Caco-2 (cell line): Measurements from ENCODE around the gene DLK1. TPM values are rescaled to one million over a fixed set of nuclear protein-coding genes. Genes with fewer than 3 reads are reported as not detected.
A peak's percentile ranks its signal among the peaks of the same experiment; 100 is the strongest.

ENCODE experiments used
- BruUV-seq: library from RNA; stranded (reverse); fragments of 400-500 nt; replicated peaks from 2 replicates; lab custom pipeline; 2021; lab: Mats Ljungman, UMichigan
- CTCF ChIA-PET: fragments of 300-600 bp; sonication (Branson Sonifier 250); formaldehyde crosslinking; loops from one replicate; lab custom pipeline; 2022; ENCODE audit warnings: antibody characterized with exemption; lab: Charles Lee
- POLR2A ChIA-PET: fragments of 300-600 bp; sonication (Branson Sonifier 250); formaldehyde crosslinking; loops from one replicate; lab custom pipeline; 2022; ENCODE audit warnings: antibody characterized with exemption; lab: Charles Lee
- DNase-seq, 2 experiments: peaks; one replicate each; pipeline versions ENCODE4 v3.0.0 to v3.0.0-alpha.2; 2020 to 2022
- H3K27me3 ChIP-seq: replicated peaks from 2 replicates; pipeline ENCODE4 v1.6.0; 2011; ENCODE audit warnings: low read length; ENCODE audit not compliant: control insufficient read depth, insufficient read depth
- H3K36me3 ChIP-seq: 2 replicates; pipeline ENCODE4 v1.5.1; 2011; ENCODE audit warnings: low read length; ENCODE audit not compliant: control insufficient read depth, insufficient read depth
- H3K4me1 ChIP-seq: fragments of 250-450 bp; sonication (Bioruptor Pico); 2 replicates; pipeline ENCODE4 v1.5.1; 2020; ENCODE audit warnings: mild to moderate bottlenecking
- H3K4me3 ChIP-seq: 2 replicates; pipeline ENCODE4 v1.5.1; 2011; ENCODE audit warnings: low read depth, mild to moderate bottlenecking, control low read depth, low read length
- H3K9me3 ChIP-seq: fragments of 250-450 bp; sonication (Bioruptor Pico); 2 replicates; pipeline ENCODE4 v1.5.1; 2020; ENCODE audit warnings: mild to moderate bottlenecking, moderate library complexity
- H3K27ac Mint-ChIP-seq: one replicate; pipeline ENCODE4 v1.8.0; 2022; ENCODE audit warnings: mixed read lengths; ENCODE audit not compliant: unreplicated experiment
- H3K27me3 Mint-ChIP-seq: one replicate; pipeline ENCODE4 v1.8.0; 2022; ENCODE audit warnings: mixed read lengths; ENCODE audit not compliant: insufficient read depth, unreplicated experiment
- H3K36me3 Mint-ChIP-seq: one replicate; pipeline ENCODE4 v1.8.0; 2022; ENCODE audit warnings: mild to moderate bottlenecking, mixed read lengths; ENCODE audit not compliant: insufficient read depth, unreplicated experiment
- H3K4me1 Mint-ChIP-seq: one replicate; pipeline ENCODE4 v1.8.0; 2022; ENCODE audit warnings: low read depth, mixed read lengths; ENCODE audit not compliant: unreplicated experiment
- H3K4me3 Mint-ChIP-seq: one replicate; pipeline ENCODE4 v1.8.0; 2022; ENCODE audit warnings: mild to moderate bottlenecking, moderate library complexity, mixed read lengths; ENCODE audit not compliant: unreplicated experiment
- H3K9me3 Mint-ChIP-seq: one replicate; pipeline ENCODE4 v1.8.0; 2022; ENCODE audit warnings: mixed read lengths; ENCODE audit not compliant: unreplicated experiment
- intact Hi-C: fragments of 100-400 bp; cut with micrococcal nuclease; formaldehyde crosslinking; loops from one replicate; pipeline ENCODE4 v1.10.0; 2022; ENCODE audit not compliant: unreplicated experiment
- total RNA-seq: library from RNA; stranded (reverse); gene quantifications from 2 replicates; pipeline ENCODE4 v1.2.3, GENCODE V29; 2022
- TF ChIP-seq, protein P1 (sequence below), 2 experiments: fragments of 200-600 bp in 1 of 2; IDR thresholded peaks; 1 replicate in 1 of 2; 2 replicates in 1 of 2; pipeline versions ENCODE4 v1.5.1 to v1.8.0; 2011 to 2022; ENCODE audit warnings: antibody characterized with exemption in 1 of 2, control low read depth in 1 of 2, inconsistent platforms in 1 of 2, low read depth in 1 of 2, low read length in 1 of 2, mild to moderate bottlenecking in 1 of 2, moderate library complexity in 1 of 2; ENCODE audit not compliant: insufficient read depth in 1 of 2, severe bottlenecking in 1 of 2, unreplicated experiment in 1 of 2

DLK1 gene
- total RNA-seq, 1 experiment from 2014 or later = not detected

DNA sequence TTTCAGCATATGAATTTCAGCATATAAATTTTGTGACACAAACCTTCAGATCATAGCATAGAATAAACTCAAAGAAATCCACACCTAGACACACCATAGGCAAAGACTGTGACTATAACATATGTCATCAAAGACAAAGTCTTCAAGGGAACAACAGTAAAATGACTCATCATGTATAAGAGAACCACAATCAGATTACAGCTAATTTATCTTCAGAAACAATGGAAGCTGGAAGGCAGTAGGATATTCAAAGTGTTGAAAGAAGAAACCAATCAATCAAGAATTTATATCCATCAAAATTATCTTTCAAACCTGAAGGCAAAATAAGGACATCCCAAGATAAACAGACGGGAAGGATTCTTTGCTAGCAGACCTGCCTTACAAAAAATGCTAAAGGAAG lies 29.0 kb downstream of the DLK1 start:
- TF ChIP-seq, protein P1, sequence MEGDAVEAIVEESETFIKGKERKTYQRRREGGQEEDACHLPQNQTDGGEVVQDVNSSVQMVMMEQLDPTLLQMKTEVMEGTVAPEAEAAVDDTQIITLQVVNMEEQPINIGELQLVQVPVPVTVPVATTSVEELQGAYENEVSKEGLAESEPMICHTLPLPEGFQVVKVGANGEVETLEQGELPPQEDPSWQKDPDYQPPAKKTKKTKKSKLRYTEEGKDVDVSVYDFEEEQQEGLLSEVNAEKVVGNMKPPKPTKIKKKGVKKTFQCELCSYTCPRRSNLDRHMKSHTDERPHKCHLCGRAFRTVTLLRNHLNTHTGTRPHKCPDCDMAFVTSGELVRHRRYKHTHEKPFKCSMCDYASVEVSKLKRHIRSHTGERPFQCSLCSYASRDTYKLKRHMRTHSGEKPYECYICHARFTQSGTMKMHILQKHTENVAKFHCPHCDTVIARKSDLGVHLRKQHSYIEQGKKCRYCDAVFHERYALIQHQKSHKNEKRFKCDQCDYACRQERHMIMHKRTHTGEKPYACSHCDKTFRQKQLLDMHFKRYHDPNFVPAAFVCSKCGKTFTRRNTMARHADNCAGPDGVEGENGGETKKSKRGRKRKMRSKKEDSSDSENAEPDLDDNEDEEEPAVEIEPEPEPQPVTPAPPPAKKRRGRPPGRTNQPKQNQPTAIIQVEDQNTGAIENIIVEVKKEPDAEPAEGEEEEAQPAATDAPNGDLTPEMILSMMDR (IDR thresholded peaks at IDR 0.05; ENCODE audit: insufficient read depth in 1 of 2, low read depth in 1 of 2, low read length in 1 of 2, severe bottlenecking in 1 of 2, unreplicated experiment in 1 of 2) = no peak
- no peak overlapping the region for H3K4me3 Mint-ChIP-seq
- no peak overlapping the region for H3K27ac Mint-ChIP-seq
- no peak overlapping the region for H3K4me3 ChIP-seq
- CTCF ChIA-PET = no interaction called here
- intact Hi-C loops = no loop called here
- no peaks in the 10 kb centered on the region for H3K9me3 Mint-ChIP-seq
- H3K27me3 Mint-ChIP-seq = no peaks in the 10 kb centered on the region
- no TSS peak for BruUV-seq
- no peaks in the 10 kb centered on the region for H3K9me3 ChIP-seq
- H3K36me3 ChIP-seq = no peaks in the 10 kb centered on the region
- H3K4me1 ChIP-seq = no peaks in the 10 kb centered on the region
- no peak for DNase-seq
- no peaks in the 10 kb centered on the region for H3K27me3 ChIP-seq
- H3K4me1 Mint-ChIP-seq = no peaks in the 10 kb centered on the region
- H3K36me3 Mint-ChIP-seq = no peaks in the 10 kb centered on the region
- POLR2A ChIA-PET = no interaction called here

DNA sequence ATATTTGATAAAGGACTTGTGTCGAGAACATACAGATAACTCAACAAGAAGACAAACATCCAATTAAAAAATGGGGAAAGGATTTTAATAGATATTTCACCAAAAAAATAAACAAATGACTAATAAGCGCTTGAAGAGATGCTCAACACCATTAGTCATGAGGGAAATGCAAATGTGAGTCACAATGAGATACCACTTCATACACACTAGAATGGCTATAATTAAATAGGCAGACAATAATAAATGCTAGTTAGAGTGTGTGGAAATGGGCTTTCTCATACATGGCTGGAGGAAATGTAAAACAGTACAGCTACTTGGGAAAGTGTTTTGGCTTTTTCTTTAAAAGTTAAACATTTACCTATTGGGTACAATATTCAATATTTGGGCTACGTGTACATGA lies 34.8 kb downstream of the DLK1 start:
- Mint-ChIP-seq H3K4me1 (no peaks in the 10 kb centered on the region), H3K36me3 (peaks cover 6% of the 10 kb centered on the region), H3K9me3 (peaks cover 9% of the 10 kb centered on the region), H3K27me3 (no peaks in the 10 kb centered on the region), H3K4me3 (no peak overlapping the region), H3K27ac (peak overlapping the region; percentile 56)
- CTCF ChIA-PET = no interaction called here
- H3K27me3 ChIP-seq = no peaks in the 10 kb centered on the region
- BruUV-seq = no TSS peak
- DNase-seq = no peak
- TF ChIP-seq, protein P1 (IDR thresholded peaks at IDR 0.05; ENCODE audit: insufficient read depth in 1 of 2, low read depth in 1 of 2, low read length in 1 of 2, severe bottlenecking in 1 of 2, unreplicated experiment in 1 of 2) = no peak
- POLR2A ChIA-PET = no interaction called here
- no peaks in the 10 kb centered on the region for H3K4me1 ChIP-seq
- H3K4me3 ChIP-seq = no peak overlapping the region
- intact Hi-C loops = no loop called here
- no peaks in the 10 kb centered on the region for H3K36me3 ChIP-seq
- no peaks in the 10 kb centered on the region for H3K9me3 ChIP-seq

DNA sequence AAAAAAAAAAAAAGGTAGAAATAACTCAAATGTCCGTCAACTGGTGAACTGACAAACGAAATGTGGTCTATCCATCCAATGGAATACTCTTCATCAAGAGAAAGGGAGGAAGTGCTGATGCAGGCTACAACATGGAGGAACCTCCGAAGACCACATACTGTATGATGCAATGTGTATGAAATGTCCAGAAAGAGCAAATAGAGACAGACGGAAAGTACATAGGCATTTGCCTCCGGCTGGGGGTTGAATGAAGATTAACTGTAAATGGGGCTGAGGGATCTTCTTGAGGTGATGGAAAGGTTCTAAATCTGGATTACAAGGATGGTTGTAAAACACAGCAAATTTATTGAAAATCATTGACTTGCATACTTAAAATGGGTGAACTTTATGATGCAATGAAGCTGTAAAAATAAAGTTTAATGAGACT lies 35.4 kb downstream of the DLK1 start:
- Histone ChIP-seq H3K9me3 (no peaks in the 10 kb centered on the region), H3K27me3 (no peaks in the 10 kb centered on the region), H3K4me3 (no peak overlapping the region), H3K36me3 (no peaks in the 10 kb centered on the region), H3K4me1 (no peaks in the 10 kb centered on the region)
- intact Hi-C loops = no loop called here
- Mint-ChIP-seq H3K27ac (peak overlapping the region; percentile 56), H3K36me3 (peaks cover 6% of the 10 kb centered on the region), H3K27me3 (no peaks in the 10 kb centered on the region), H3K9me3 (peaks cover 9% of the 10 kb centered on the region), H3K4me3 (no peak overlapping the region), H3K4me1 (no peaks in the 10 kb centered on the region)
- CTCF ChIA-PET = no interaction called here
- POLR2A ChIA-PET = no interaction called here
- BruUV-seq = no TSS peak
- DNase-seq = no peak
- TF ChIP-seq, protein P1 (IDR thresholded peaks at IDR 0.05; ENCODE audit: insufficient read depth in 1 of 2, low read depth in 1 of 2, low read length in 1 of 2, severe bottlenecking in 1 of 2, unreplicated experiment in 1 of 2) = no peak
